GM19025 (cell line): ENCODE measurements around the gene KRT17.
"Not testable (repeated sequence)": the region's sequence is repeated elsewhere in the genome, so short reads cannot be mapped to it uniquely, and the experiment has no call there.

Experiments used
- ATAC-seq: cut with Tn5 transposase; IDR thresholded peaks from one replicate; pipeline ENCODE4 v1.9.1; 2021; ENCODE audit warnings: mild to moderate bottlenecking, low read depth, moderate library complexity; ENCODE audit not compliant: unreplicated experiment

Gene KRT17

DNA sequence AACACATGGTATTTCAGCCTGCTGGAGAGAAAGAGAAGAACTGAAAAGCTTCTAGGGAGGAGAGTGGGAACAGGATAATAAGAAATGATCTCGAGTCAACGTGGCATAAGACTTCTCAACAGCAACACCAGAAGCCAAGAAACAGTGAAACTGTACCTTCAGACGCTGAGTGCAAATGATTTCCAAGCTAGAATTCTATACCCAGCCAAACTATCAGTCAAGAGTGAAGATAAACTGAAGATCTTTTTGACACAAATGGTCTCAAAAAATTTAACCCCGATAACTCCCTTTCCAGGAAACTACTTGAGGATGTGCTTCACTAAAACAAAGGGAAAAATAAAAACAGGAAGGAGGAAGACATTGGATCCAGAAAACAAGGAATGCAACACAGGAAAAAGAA lies 17.4 kb downstream of the KRT17 start:
- not testable (repeated sequence) for ATAC-seq

DNA sequence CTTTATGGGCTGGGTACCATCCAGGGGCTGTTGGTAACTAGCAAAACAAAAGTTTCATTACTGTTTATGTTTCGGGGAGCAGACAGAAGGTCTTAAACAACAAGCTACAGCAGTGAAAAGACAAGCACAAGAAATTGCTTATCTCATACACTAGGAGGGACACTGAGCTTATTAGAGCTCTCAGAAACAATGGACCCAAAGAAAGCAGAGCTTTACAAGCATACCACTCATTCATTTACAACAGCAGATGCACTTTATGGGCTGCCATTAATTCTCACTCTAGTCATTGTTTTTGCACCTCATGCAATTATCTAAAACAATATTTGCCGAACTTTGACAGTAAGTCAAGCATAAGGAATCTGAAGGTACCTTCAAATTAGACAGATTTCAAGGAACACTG lies 21.9 kb downstream of the KRT17 start:
- ATAC-seq: no peak

DNA sequence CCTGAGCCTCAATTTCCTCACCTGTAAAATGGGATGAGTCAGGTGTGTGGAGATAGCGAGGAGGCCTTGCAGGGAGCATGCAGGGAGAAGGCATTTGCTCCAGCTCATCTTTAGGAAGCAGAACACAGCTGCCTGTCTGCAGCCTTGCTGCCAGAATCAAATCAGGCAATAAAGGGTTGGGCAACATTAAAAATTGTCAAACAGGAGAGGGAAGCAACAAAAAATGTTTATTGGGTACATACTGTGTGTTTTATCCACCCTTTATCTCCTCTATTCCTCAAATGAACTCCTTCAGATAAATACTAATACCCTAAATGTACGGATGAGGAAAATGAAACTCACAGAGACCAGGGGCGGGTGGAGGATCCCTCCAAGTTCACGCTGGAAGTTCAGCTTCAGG lies 24.1 kb downstream of the KRT17 start:
- ATAC-seq: no peak

DNA sequence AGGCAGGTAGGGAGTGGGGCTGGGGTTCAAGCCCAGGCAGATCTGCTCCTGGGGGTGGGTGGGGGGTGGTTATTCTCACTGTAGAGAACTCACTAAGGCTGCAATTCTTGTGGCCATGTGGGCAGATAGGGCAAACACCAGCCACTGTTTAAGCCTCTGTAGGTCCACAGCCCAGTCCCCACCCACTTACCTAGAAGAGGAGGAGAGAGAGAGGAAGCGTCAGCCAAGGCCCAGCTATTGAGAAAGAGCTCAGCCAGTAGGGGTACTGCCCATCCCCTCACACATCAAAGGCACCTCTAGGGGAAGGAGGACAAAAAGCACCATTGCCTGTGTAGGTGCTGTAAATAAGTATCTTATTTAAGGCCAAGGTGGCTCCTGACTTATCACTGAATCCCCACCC lies 24.7 kb downstream of the KRT17 start:
- no peak for ATAC-seq

DNA sequence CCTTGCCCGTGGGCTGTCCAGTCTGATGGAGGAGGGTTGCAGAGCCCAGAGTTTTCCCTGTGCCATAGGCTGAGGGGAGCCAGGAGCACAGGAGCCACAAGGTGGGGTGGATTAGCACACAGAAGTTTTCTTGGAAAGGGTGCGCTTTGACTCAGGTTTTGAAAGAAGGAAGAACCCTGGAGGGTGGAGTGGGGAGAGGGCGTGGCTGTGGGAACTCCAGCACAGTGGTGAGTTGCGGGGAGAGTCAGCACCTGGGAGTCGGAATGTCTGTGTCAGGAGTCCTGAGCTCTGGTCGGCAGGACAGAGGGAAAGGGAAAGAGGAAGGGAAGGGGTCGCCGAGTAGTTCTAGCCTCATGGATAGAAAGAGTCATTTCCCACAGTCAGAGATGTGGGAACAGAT lies 28.8 kb downstream of the KRT17 start:
- no peak for ATAC-seq

DNA sequence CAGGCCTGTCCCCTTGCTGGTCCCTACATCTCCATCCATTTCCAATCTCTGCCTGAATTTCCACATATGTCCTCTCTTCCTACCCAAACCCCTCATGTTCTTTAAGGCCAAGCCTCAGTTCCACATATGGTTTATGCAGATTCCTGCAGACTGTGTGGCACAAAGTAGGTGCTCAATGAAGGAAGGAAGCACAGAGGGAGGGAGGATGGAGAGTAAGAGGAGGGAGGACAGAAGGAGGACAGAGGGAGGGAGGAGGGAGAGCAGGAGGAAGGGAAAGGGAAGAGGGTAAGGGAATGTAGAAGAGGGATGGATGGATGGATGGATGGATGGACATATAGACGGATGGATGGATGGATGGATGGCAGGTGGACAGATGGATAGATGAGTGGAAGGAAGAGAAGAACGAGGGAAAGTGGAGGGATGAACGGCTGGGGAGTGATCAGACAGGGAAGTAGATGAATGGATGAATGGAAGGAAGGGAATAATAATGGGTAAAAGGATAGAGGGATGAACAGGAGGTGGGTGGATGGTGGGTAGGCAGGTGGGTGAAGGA lies 29.9 kb downstream of the KRT17 start:
- no peak for ATAC-seq

DNA sequence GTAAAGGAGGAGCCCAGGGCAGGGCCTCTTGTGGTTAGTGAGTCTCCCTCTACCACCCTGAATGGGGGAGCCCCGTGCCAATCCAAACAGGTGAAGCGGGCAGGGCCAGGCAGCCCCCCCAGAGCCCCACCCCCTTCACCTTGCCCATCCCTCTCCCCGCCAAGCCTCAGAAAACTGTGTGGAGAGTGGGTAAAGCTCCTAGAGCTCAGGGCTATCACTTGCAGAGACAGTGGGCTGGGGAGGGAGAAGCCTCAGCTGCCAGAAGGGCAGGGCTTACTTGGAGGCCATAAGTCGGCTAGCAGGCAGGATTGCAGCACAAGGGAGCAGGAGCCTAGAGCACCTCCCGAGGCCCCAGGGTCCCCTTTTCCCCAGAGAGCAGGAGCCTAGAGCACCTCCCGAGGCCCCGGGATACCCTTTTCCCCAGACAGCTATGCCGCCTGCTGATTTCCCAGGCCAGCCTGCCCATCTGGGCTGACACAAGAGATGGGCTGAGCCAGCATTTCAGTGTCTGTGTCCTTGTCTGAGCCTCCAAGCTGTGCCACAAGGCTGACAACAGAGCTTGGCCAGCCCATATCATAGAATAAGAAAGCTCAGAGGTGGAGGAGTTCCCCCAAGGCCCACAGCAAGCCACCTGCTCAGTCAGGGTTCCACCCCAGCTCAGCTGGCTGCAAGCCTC lies 30.9 kb downstream of the KRT17 start:
- no peak for ATAC-seq

DNA sequence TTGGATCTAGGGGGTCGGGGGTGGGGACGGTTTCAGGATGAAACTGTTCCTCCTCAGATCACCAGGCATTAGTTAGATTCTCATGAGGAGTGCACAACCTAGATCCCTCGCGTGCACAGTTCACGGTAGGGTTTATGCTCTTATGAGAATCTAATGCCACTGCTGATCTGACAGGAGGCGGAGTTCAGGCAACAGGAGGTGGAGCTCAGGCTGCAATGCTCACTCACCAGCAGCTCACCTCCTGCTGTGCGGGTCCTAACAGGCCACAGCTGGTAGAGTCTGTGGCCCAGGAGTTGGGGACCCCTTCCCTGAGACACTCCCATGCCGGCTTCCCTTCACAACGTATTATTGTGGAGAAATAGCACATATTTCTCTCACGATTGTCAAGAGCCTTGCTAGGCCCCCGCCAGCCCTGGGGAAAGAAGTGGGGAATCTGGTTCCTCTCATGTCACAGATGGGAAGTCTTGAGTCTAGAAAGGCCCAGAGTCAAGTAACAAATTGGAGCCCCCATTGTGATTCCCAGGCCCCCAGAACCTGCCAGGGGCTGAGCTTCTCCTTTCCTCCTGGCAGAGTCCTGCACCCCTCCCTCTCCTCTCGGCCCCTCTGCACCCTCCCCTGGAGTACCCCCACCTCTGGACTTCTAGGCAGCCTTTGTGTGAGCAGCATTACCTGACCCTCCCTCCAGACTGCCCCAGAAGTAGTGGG lies 31.6 kb downstream of the KRT17 start:
- ATAC-seq: no peak

DNA sequence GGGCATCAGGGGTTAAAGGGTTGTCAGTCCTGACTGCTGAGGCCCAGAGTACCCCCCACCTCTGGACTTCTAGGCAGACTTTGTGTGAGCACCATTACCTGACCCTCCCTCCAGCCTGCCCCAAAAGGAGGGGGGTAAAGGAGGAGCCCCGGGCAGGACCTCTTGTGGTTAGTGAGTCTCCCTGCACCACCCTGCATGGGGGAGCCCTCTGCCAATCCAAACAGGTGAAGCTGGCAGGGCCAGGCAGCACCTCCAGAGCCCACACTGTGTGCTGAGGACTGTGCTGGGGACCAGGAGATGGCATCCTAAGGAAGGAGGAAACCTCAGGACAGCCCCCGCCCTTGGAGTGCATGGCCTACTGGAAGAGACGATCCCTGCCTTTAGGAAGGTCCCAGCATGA lies 35.1 kb downstream of the KRT17 start:
- no peak for ATAC-seq

DNA sequence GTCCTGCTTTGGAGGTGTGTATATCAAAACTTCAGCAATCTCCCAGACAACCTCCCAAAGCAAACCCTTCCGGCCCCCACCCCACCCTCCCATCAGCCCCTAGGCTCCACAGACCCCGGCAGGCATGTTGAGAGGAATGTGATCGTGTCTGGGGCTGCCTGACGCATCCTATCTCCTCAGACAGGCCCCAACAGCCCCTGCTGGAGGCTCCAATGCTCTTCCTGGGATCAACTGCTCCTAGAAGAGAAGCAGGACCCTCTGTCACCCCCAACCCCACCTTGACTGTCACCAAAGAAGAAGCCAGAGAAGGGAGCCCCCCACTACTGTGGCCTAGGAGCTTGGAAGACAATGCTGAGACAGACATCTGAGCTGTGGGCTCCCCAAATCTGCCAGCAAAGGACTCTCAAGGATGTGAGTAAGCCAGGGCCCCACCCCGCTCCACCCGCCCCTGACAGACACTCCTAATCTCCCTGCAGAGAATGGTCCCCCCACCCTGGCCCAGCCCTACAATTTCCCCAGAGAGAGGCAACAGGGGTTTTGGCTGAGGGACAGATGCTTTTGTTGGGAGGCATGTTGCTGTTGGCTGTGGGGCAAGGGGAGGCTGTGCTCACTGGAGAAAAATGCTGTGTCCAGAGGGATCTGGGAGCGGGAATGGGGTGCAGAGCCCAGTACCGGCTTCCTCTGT lies 36.1 kb downstream of the KRT17 start:
- ATAC-seq: no peak

DNA sequence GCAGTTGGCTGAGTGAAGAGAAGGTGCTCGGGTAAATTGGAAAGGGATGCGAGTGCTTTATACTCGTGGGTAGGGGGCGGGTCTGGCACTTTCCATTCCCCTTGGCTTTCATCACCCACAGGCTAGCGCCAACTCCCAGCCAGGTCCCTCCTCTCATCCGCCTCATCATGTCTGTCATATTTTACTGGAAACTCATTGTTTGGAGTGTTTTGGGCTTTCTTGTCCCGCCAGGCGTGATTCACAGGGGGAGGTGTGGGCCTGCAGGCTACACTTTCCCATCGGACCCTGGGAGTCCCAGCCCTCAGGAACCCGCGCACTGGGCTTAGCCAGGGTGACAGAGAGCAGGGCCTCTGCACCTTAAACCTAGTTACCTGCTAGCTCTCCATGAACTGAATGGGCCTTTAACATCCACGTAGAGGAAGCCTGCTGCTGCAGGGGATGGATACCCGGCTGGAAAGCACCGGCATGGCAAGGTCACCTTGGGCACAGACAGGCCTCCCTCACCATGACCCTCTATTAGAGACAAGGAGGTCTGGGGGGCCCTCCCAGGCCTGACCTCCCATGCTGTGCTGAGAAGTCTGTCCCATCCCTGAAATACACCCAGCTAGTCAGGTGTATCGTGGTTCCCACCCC lies 37.4 kb downstream of the KRT17 start, which contains the start of gene KRT14:
Gene KRT14, minus strand, starts transcription at position 33 of the 633 bp plus-strand sequence. CDS start 61 bp downstream, outside the sequence.
- ATAC-seq: no peak

DNA sequence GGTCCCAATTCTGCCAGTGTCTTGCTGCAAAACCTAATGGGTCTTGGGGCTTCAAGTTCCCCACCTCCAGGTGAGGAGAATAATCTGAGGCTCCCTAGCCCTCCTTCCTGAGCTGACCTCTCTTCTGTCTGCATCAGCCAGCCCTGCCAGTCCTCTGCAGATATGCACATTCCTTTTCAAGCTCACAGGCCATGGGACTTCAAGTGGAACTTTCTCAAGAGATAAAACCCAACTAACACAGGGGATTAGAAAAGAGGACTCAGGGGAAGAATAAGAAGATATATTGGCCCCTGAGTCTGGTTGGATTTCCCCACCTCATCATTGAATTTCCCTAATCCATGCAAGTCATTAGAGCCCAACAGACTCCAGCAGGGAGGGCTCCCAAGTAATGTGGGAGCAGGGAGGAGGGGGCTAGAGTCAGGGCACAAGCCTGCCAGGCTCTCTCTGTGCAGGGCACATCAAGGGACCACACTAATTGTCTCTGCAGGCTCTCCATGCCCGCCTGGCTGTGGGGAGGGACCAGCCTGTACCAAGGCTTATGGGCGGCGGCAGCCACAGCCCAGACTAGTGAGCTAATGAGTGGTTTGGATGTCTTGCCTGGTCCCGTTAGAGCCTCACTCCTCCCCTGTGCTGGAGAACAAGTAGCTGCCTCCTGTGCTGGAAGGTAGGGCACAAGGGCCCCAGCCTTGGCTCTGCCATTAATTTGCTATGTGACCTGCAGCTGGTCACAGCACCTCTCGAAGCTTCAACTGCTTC lies 38.9 kb downstream of the KRT17 start:
- ATAC-seq: no peak

DNA sequence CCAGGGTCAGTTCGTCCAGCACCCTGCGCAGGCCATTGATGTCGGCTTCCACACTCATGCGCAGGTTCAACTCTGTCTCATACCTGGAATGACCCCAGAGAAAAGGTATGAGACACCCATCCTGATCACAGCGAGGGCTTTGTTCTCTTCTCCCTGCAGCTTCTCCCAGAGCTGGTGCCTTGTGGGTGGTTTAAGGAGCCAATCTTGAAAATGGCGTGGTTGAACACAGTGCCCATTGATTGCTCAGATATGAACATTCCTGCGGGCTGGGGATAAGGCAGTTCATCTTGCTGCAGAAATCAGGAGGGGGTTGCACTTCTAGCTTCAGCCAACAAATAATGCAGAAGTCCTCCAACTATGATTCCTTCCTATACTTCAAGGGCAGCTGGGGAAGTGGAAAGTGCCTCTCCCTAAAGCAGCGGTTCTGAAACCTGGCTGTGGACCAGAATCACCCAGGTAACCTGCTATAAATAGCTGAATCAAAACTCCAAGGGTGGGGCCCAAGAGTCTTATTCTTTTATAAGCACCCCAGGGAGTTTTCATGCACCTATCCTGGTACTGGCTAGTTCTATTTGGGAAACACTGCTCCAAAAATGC lies 39.9 kb downstream of the KRT17 start:
- ATAC-seq: not testable (repeated sequence)

DNA sequence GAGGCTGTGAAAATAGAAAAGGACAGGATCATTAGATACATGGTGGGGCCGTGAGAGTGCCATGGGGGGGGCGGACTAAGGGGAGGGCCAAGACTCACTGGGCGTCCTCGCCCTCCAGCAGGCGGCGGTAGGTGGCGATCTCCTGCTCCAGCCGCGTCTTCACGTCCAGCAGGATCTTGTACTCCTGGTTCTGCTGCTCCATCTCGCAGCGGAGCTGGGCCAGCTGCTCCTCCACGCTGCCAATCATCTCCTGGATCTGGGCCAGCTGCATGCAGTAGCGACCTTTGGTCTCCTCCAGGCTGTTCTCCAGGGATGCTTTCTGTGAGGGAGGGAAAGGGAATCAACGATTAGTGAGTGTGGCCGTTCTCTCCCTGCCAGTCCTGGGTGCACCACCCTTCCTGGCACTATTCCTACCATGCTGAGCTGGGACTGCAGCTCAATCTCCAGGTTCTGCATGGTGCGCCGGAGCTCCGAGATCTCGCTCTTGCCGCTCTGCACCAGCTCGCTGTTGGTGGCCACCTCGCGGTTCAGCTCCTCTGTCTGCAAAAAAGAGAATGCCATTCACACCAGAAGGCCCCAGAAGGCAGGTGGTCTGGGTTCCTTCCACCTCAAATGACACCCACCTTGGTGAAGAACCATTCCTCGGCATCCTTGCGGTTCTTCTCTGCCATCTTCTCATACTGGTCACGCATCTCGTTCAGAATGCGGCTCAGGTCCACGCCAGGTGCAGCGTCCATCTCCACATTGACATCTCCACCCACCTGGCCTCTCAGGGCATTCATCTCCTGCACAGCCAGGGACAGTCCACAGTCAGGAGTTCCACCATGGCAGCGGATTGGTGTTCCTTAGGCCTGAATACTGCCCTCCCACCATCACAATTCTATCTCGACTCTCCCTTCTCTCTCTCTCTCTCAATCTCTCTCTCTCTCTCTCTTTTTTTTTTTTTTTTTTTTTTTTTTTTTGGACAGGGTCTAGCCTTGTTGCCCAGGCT lies 40.9 kb downstream of the KRT17 start:
- no peak for ATAC-seq

DNA sequence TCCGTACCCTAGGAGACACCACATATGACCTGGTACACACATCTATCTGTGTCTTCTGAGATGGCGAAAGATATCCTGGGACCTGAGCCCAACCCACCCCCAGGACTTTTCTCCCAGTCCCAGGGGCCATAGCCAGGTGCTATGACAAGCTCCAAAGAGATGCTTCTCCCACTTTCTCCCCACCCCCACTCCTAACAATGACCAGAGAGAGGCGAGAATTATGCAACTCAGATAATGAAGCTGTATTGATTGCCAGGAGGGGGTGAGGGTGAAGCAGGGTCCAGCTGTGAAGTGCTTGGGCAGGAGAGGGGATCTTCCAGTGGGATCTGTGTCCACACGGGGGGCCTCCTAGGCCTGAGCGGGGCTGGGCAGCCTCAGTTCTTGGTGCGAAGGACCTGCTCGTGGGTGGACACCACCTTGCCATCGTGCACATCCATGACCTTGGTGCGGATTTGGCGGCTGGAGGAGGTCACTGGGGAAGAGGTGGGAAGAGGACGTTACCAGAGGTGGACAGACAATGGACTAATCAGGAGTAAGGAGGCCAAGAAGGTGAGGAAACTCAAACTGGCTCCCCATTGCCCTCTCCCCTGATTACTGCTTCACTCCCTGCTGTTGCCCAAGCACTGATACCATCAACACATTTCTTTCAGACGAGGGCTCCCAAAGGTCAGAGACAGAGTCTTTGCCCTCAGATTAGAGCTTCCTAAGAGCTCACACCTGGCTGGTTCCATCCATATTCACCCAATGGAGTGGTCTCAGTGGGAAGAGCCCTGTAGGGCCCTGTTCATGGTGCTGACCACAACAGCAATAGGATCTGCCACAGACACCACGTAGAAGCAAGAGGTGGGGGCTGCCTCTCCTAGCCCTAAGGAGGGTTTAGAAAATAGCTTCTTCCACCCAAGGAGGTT lies 42.1 kb downstream of the KRT17 start:
- ATAC-seq: not testable (repeated sequence)

DNA sequence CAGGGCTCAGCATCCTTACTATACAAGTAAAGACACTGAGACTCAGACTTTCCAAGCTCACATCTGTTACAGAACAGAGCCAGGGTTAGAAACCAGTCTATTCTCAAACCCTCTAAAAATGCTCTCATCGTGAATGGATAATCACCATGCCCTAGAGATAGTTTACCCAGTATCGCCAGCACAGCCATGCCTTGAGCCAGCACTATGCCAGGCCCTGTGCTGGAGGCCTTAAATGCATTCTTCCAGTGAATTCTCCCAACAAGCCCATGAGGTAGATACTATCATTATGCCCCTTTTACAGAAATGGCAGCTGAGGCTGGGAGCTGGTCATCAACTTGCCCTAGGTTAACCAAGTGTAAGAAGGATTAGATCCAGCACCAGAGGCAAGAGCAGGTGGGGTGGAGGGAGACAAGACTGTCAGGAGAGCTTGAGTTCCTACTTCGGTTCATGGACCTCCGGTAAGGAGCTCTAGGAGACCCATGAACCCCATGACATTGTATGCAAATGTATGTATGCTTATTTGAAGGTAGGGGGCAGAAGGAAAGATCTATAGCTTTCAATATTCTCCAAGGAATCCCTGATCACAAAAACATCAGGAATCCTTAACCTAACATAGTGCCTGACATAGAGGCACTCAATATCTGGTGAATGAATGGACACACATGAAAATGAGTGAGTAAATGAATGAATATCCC lies 42.9 kb downstream of the KRT17 start:
- no peak for ATAC-seq
